Vagina (tissue), 2 donors: Measurements from ENCODE around the gene PPFIA1. TPM values are rescaled to one million over a fixed set of nuclear protein-coding genes. Genes with fewer than 3 reads are reported as not detected.
"Not testable (repeated sequence)": the region's sequence is repeated elsewhere in the genome, so short reads cannot be mapped to it uniquely, and the experiment has no call there.

ENCODE experiments used
- DNase-seq, 2 donors: peaks; one replicate each; pipeline ENCODE4 v3.0.0-alpha.2; 2017; ENCODE audit errors: extremely low spot score in 2 of 2
- H3K27ac ChIP-seq: fragments of 200-600 bp; sonication (generic); one replicate; pipeline ENCODE4 v1.5.1; 2019
- H3K27me3 ChIP-seq: fragments of 200-600 bp; sonication (generic); one replicate; pipeline ENCODE4 v1.5.1; 2019
- H3K36me3 ChIP-seq, 2 donors: fragments of 200-600 bp; sonication (generic); one replicate each; pipeline ENCODE4 v1.5.1; 2017 to 2019
- H3K4me1 ChIP-seq: fragments of 200-600 bp; sonication (generic); one replicate; pipeline ENCODE4 v1.5.1; 2019
- H3K4me3 ChIP-seq, 2 donors: fragments of 200-600 bp; sonication (generic); 1 replicate in 1 of 2; 2 replicates in 1 of 2; pipeline ENCODE4 v1.5.1; 2016 to 2019
- H3K9me3 ChIP-seq: fragments of 200-600 bp; sonication (generic); one replicate; pipeline ENCODE4 v1.5.1; 2019
- CTCF ChIP-seq, 3 experiments: fragments of 450-650 bp in 2 of 3; fragments of 200-600 bp in 1 of 3; sonication (generic) in 1 of 3; IDR thresholded peaks; one replicate each; pipeline ENCODE4 v1.5.1; 2017 to 2019; ENCODE audit warnings: antibody characterized with exemption in 3 of 3, mild to moderate bottlenecking in 2 of 3, moderate library complexity in 2 of 3
- POLR2A ChIP-seq, 2 donors: fragments of 450-650 bp; IDR thresholded peaks; one replicate each; pipeline ENCODE4 v1.6.1; 2017; ENCODE audit warnings: antibody characterized with exemption in 2 of 2, mild to moderate bottlenecking in 2 of 2, moderate library complexity in 2 of 2
- POLR2AphosphoS5 ChIP-seq, 2 donors: sonication (generic); formaldehyde crosslinking; IDR thresholded peaks; one replicate each; pipeline ENCODE4 v1.9.0; 2017; ENCODE audit warnings: antibody characterized with exemption in 2 of 2, mild to moderate bottlenecking in 2 of 2, low read depth in 1 of 2; ENCODE audit not compliant: insufficient read depth in 1 of 2
- intact Hi-C: fragments of 100-400 bp; cut with DNase I; formaldehyde crosslinking; loops from one replicate; pipeline ENCODE4 v1.15.1; 2023
- total RNA-seq: library from RNA; depleted of rRNA; stranded (reverse); fragments of >200 nt; gene quantifications from one replicate; pipeline ENCODE4 v1.2.3, GENCODE V29; 2016

Gene PPFIA1
- total RNA-seq, 1 donor from 2014 or later, result 54.3 TPM

GRCh38 chr11:70389201-70389600 lies 118.7 kb downstream of the PPFIA1 start:
- Histone ChIP-seq H3K36me3 (no peaks in the 10 kb centered on the region), H3K27me3 (no peaks in the 10 kb centered on the region), H3K27ac (no peak overlapping the region), H3K4me1 (peaks cover 8% of the 10 kb centered on the region), H3K9me3 (no peaks in the 10 kb centered on the region), H3K4me3 (no peak overlapping the region)
- no peak for DNase-seq
- intact Hi-C loops, result no loop called here
- TF ChIP-seq POLR2A (IDR thresholded peaks at IDR 0.05) (no peak), POLR2AphosphoS5 (IDR thresholded peaks at IDR 0.05; ENCODE audit: insufficient read depth in 1 of 2, low read depth in 1 of 2) (no peak), CTCF (IDR thresholded peaks at IDR 0.05) (no peak)

DNA sequence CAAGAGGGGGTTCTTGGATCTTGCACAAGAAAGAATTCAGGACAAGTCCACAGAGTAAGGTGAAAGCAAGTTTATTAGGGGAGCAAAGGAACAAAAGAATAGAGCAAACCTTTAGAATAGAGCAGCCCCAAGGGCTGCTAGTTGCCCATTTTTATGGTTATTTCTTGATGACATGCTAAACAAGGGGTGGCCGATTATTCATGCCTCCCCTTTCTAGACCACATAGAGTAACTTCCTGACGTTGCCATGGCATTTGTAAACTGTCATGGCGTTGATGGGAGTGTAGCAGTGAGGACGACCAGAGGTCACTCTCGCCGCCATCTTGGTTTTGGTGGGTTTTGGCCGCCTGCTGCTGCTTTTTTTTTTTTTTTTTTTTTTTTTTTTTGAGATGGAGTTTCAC lies 120.4 kb downstream of the PPFIA1 start:
- H3K4me1 ChIP-seq, H3K27ac ChIP-seq, intact Hi-C loops, H3K27me3 ChIP-seq, DNase-seq, H3K4me3 ChIP-seq, H3K9me3 ChIP-seq, H3K36me3 ChIP-seq: not testable (repeated sequence)

DNA sequence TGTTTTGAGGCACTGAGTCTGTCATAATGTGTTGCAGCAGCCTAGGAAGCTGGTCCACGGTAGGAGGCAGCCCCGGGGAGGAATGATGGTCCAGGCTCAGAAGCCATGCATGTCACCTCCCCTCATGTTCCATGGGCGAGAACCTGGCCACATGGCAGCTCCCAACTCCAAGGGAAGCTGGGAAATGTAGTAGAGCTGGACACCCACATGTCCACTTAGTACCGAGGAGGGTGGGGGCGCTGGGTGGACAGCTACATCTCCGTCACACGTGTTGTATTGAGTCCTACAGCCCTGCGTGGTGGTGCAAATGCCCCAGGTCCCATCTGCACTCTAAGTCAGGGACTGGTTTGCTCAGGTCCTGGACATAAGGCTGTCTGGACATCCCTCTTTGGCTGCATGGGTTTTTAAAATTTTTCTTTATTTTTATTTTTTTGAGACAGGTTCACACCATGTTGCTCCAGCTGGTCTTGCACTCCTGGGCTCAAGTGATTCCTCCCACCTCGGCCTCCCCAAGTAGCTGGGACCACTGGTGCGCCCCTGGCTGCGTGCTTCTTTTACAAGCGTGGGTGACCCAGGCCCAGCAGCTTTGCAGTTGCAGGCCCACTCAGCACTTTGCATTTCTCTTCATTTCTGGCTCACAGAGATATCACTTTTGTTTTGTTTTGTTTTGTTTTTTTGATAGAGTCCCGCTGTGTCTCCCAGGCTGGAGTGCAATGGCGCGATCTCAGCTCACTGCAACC lies 123.9 kb downstream of the PPFIA1 start:
- intact Hi-C loops, result no loop called here
- Histone ChIP-seq H3K4me3 (no peak overlapping the region), H3K4me1 (peaks cover 13% of the 10 kb centered on the region), H3K27ac (no peak overlapping the region), H3K27me3 (no peaks in the 10 kb centered on the region), H3K36me3 (no peaks in the 10 kb centered on the region), H3K9me3 (no peaks in the 10 kb centered on the region)
- no peak for TF ChIP-seq CTCF (IDR thresholded peaks at IDR 0.05)
- no peak for TF ChIP-seq POLR2AphosphoS5 (IDR thresholded peaks at IDR 0.05; ENCODE audit: insufficient read depth in 1 of 2, low read depth in 1 of 2)
- TF ChIP-seq POLR2A (IDR thresholded peaks at IDR 0.05), result no peak
- DNase-seq, result no peak

- Histone ChIP-seq H3K9me3 (no peaks in the 10 kb centered on the region), H3K27me3 (no peaks in the 10 kb centered on the region), H3K4me3 (peak overlapping the region; percentile 92 to 94), H3K36me3 (no peaks in the 10 kb centered on the region), H3K27ac (peak overlapping the region; percentile 95), H3K4me1 (peaks cover 44% of the 10 kb centered on the region)
- intact Hi-C loops, result loop anchor here (5.0 kb wide), 1 partner anchor 285 kb away; no protein-coding TSS in a partner anchor
- TF ChIP-seq POLR2AphosphoS5 (IDR thresholded peaks at IDR 0.05; ENCODE audit: insufficient read depth in 1 of 2, low read depth in 1 of 2), result no peak
- TF ChIP-seq CTCF (IDR thresholded peaks at IDR 0.05), result no peak
- TF ChIP-seq POLR2A (IDR thresholded peaks at IDR 0.05), result no peak
- DNase-seq, result no peak
Observed at GRCh38 chr11:70397336-70397982, 127.0 kb downstream of the PPFIA1 start.

DNA sequence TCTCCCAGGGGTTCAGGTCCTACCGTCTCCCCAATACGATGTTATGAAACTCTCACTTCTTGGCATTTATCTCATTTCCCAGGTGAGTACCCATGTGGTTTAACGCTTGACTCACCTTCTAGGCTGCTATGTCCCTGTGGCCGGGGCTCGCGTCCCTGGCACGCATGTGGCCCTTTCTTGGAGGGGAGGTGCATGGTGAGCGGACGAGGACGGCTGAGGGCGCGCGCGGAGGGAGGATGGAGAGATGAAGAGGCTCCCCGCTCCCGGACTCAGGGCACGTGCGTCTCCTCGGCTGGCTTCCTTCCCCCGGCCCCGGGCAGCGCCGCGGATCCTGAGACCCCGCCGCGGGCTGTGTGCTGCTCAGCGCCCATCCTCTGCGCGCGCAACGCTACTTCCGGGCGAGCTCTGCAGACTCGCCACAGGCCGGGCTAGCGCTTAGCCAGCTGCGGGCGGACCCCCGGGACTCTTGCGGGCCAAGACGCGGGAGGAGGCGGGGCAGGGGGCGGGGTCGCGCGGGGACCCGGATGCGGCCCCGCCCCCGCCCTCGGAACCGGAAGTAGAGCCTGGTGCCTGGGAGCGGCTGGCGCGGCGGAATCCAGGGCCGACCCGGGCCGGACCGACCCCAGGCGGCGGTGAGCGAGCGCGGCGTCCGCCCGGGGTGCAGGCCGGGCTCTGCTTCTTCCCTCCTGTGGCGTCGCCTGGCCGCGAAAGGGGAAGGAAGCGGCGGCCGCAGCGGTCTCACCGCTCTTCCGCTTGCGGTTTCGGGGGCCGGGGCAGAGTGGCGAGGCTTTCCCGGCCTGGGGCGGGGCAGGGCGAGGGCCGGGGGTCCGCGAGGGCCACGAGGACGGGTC lies 127.7 kb downstream of the PPFIA1 start, which contains the start of gene CTTN:
Gene CTTN, plus strand, starts transcription at position 547 of the 851 bp plus-strand sequence. CDS start 8,769 bp downstream, outside the sequence.
- intact Hi-C loops, result loop anchor here (5.0 kb wide), 1 partner anchor 286 kb away; no protein-coding TSS in a partner anchor
- H3K27me3 ChIP-seq, result no peaks in the 10 kb centered on the region

More for the DNA sequence above, 127.7 kb downstream of the PPFIA1 start, which contains the start of gene CTTN:
- Histone ChIP-seq H3K4me1 (peaks cover 45% of the 10 kb centered on the region), H3K4me3 (peak within 1 kb of the TSS; percentile 92 to 94), H3K27ac (peak within 1 kb of the TSS; percentile 95), H3K36me3 (no peaks in the 10 kb centered on the region), H3K9me3 (no peaks in the 10 kb centered on the region)
- TF ChIP-seq POLR2AphosphoS5 (IDR thresholded peaks at IDR 0.05; ENCODE audit: insufficient read depth in 1 of 2, low read depth in 1 of 2), result peak in 1 of 2 donors; percentile 73
- peak in 1 of 2 donors; percentile 76 for TF ChIP-seq POLR2A (IDR thresholded peaks at IDR 0.05)
- TF ChIP-seq CTCF (IDR thresholded peaks at IDR 0.05), result no peak
- DNase-seq, result no peak
